ENCODE data around the gene GNAT3.

Gene GNAT3

DNA sequence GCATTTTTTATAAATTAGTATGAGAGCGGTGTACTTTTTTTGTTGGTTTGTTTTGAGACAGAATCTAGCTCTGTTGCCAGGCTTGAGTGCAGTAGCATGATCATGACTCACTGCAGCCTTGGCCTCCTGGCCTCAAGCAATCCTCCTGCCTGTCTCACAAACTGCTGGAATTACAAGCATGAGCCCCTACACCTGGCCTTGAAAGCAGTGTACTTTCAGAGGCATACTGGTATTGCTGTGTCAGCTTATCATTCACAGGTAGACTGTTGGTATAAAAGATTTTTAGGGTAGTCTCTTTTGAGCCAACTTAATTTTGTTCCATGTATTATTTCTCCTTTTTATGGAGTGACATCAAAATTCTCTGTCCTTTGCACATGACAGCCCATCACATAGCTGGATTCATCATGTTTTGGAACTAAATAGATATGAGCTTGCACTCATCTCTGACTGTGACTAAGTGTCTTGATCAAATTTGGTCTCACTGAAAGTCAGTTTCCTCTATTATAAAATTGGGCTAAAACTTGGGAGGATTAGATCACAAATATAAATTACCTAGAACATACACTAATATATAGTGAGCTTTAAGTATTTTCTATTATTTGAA, 12.4 kb downstream of the GNAT3 start:
- DNase-seq = no peak

DNA sequence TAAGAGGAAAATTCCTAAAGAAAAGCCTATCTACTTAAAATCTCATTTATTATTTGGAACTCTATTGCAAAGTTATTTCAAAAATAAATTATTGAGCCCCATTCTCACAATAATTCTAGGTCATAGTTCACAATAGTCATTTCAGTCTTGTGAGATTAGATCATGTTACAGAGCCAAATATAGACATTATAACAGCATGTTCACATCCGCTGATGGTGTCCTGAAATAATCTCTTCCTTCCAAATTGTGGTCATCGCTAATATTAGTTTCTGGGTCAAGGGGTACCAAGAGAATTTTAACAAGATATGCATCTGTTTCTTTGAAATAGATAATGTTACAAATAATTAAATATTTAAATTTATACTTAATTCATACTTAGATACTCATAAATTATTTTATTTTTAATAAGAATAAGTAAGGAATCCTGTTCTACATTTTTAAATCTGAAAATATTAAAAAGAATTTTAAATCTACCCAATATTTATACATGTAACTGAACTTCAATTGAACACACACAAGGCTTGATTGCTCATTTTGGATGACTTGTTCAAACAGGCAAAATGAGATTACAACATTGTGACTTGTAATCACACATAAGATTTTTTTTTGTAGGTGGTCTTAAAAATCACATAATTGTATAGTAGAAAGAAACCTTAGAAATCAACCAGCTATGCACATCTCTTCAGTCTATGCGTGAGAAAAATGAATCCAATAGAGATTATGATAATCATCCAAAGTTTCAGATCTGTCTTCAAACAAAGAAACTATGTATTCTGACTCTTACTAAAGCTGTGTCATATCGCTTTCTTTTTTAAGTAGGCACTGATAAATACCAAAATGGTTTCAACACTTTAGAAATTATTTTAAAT, 13.1 kb downstream of the GNAT3 start:
- DNase-seq = no peak

DNA sequence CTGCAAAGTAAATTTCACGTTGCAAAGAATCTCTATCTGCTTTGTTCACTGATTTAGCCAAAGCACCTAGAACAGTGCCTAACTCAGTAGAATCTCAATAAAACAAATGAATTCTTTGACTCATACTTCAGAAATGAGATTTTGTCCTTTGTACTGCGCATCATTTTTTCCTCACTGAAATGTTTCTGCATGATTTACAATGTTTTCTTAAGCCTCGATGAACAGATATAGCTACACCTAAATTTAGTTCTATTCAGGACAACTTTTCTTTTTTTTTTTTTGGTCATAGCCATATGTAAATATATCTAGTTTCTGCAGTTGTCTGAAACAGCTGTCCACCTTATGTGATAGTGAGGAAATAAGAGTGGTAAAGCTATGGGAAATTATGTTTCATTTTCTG, 15.3 kb downstream of the GNAT3 start:
- no peak for DNase-seq

- no peak for DNase-seq
Observed at GRCh38 chr7:80493121-80493849, 18.6 kb downstream of the GNAT3 start.

DNA sequence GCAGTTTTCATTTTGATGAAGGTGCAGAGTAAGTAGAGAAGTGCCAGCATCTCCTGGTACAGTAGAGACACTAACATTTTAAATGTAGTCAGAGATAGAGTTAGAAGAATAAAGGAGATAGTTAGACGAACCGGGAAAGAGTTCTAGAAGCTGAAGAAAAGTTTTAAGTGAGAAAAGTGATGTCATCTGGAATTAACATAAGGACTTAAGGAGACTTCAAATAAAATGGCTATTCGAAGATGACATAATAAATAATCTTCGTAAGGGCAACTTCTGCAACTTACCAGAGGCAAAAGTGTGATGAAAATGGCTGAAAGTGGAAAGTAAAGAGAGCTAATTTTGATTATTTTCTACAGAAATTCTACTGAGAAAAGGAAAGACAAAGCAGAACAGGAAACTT, 20.4 kb downstream of the GNAT3 start:
- no peak for DNase-seq

GRCh38 chr7:80488851-80489370, 23.0 kb downstream of the GNAT3 start:
- no peak for DNase-seq

DNA sequence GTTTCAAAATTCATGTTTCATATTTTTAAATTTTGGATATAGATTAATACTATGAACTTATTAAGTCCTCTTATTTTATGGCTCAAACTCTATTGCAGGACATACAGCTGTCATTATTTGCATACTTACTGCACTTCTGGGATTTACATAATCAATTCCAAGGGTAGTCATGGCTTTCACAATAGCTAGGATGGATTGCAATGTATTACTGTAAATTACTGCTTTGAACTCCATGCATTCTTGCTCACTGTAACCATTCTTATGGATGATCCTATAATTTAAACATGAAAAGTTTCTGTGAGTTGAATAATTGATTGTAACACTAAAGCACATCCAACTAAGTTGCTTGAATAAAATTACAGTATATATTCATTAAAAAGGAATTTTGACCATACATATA, 23.5 kb downstream of the GNAT3 start:
- DNase-seq = no peak

- no peak for DNase-seq
Observed at GRCh38 chr7:80485721-80486120, 26.1 kb downstream of the GNAT3 start.

- no peak for DNase-seq
Observed at GRCh38 chr7:80482950-80483349, 28.9 kb downstream of the GNAT3 start.

GRCh38 chr7:80481196-80481884, 30.5 kb downstream of the GNAT3 start:
- no peak for DNase-seq

DNA sequence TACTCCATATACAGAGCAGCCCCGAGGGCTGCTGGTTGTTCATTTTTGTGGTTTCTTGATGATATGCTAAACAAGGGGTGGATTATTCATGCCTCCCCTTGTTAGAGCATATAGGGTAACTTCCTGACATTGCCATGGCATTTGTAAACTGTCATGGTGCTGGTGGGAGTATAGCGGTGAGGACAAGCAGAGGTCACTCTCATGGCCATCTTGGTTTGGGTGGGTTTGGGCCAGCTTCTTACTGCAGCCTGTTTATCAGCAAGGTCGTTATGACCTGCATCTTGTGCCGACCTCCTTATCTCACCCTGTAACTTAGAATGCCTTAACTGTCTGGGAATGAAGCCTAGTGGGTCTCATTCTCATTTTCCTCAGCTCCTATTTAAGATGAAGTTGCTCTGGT, 31.3 kb downstream of the GNAT3 start:
- DNase-seq = no peak

- no peak for DNase-seq
Observed at GRCh38 chr7:80478683-80479082, 33.2 kb downstream of the GNAT3 start.

DNA sequence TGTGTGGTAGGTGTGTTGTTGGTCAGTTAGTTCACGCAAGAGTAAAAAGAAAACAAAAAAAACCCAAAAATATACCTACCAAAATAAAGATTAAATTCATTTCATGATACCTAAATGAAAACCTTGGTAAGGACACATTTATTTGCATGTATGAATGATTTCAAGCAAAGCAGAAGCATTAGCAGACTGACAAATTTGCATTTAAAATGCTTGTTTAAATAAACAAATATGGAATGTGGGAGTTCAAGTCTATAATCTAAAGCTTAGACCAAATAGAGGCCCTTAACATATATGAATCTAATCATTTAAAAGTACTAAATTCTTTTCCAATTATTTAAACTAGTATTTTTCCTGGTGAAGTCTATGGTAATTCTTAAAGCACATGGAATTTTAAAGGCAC, 35.8 kb downstream of the GNAT3 start:
- no peak for DNase-seq

DNA sequence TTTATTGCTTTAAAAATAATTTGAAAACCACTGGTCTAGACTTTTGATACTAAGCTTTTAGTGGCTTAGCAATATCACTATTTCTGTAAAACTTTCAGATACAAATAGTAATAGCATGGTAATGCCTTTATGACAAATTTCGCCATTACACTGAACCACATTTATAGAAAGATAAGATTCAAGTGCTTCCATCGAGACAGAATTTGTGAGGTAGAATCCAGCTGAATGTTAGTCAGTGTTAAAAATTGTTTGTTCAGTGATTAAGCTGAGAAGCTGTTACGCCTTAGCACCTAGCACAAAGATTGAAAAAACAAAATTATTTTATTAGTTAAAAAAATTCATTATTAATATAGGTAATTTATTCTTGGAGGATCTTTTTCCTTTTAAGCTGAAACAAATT, 36.5 kb downstream of the GNAT3 start:
- no peak for DNase-seq

GRCh38 chr7:80473751-80474150, 38.1 kb downstream of the GNAT3 start:
- DNase-seq = no peak

DNA sequence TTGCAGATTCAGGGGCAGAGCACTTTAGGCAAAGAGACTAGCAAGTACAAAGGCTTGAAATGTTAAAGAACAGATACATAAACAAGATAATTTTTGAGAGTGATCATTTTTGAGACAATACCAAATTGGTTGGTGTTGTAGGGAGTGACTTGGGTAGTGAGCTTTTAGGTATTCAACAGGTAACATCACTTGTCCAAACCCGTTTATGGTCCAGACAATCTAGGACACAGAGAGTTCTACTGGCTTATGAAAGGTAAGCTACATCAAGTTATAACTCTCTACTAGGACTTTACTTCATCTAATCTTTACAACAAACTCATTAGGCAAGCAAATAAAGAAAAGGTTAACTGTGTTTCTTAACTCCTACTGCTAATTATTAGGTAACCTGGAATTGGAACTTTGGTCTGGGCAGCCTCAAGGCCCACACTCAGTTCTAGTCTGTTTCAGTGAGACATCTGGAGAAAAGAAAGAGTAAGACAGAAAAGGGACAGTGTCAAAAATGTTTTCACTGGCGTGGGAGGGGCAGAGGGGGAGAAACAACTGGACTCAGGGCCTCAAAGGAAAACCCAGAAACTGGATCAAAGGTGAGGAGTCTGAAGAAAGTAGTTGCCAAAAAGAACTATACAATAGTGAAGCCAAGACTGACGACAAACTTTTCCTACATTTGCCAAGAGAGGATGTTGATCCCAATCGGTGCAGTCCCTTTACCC, 39.2 kb downstream of the GNAT3 start:
- DNase-seq = no peak

- no peak for DNase-seq
Observed at GRCh38 chr7:80468931-80469714, 42.7 kb downstream of the GNAT3 start.

GRCh38 chr7:80467069-80467468, 44.8 kb downstream of the GNAT3 start:
- peak; percentile 32 for DNase-seq

DNA sequence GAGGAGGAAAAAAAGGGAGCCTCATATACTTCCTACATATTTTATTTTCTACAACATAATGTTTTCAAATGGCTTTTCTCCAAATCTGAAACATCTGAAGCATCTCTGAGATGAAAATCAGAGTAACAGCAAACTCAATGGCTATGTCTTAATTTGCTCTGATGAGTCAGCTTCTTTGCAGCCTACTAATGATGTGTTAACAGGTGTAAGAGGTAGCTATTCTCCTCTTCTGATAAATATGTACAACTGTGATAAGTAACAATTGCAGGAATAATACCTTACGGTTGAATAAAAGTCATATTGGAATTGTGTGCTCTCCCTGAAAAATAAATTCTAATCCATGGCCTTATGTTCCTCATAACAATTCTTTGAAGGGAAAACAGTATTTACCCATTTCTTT, 45.2 kb downstream of the GNAT3 start:
- no peak for DNase-seq

- no peak for DNase-seq
Observed at GRCh38 chr7:80464211-80464610, 47.7 kb downstream of the GNAT3 start.

DNA sequence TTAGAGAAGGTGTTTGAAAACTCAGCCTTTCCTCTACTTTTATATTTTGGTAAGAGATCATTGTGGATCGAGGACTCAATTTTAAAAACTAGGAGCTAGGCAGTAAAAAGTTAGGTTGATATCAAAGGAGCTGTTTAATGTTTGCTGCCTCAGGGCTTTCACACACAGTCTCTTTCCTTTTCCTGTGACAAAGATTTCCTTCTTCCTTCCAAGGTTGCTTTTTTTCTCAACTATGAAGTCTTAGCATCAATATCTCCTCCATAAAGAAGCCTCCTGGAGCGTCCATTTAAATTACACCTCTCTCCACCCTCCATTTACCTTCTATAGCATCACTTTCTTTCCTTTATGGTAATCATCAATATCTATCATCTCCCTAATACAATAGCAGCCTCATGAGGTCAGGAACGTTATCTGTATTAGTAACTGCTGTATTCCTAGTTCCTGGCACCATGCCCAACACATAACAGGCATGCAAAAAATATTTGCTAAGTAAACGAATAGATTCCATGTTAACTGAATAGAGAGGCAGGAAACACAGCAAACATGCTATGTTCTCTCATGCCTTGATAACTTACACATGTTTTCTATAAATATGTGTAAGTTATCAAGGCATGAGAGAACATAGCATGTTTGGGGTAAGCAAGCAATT, 48.5 kb downstream of the GNAT3 start:
- DNase-seq = no peak
